ENCODE data around the gene FOCAD. TPM values are rescaled to one million over a fixed set of nuclear protein-coding genes. Genes with fewer than 3 reads are reported as not detected.

FOCAD gene
- polyA plus RNA-seq, 4 donors: 3.5 to 14.9 (median 6.9) TPM

GRCh38 chr9:20703146-20703545 is 19.1 kb downstream of the FOCAD start:
- no peaks in the 10 kb centered on the region for H3K9me3 ChIP-seq (ENCODE audit: control insufficient read depth in 2 of 2, insufficient read depth in 1 of 2, low read depth in 1 of 2, low read length in 1 of 2)
- no peak for FAIRE-seq
- 90 to 93% (median 93%) methylated on average over 3 of the region's 3 CpGs for WGBS, 3 donors
- H3K27ac ChIP-seq (ENCODE audit: low read depth in 1 of 3, low read length in 2 of 3): no peak overlapping the region
- H3K4me1 ChIP-seq (ENCODE audit: control insufficient read depth in 3 of 3, insufficient read depth in 2 of 3, low read depth in 1 of 3, low read length in 2 of 3): peaks cover 0 to 2% (median 0%) of the 10 kb centered on the region in 3 donors
- H3K27me3 ChIP-seq (ENCODE audit: control insufficient read depth in 3 of 3, insufficient read depth in 3 of 3, low read length in 3 of 3): no peaks in the 10 kb centered on the region
- no peak for DNase-seq
- no peaks in the 10 kb centered on the region for H3K36me3 ChIP-seq (ENCODE audit: control insufficient read depth in 3 of 3, insufficient read depth in 2 of 3, low read depth in 1 of 3, low read length in 3 of 3)
- no peak overlapping the region for H3K4me3 ChIP-seq (ENCODE audit: low read depth in 1 of 3, low read length in 3 of 3)

- no peaks in the 10 kb centered on the region for H3K9me3 ChIP-seq (ENCODE audit: control insufficient read depth in 2 of 2, insufficient read depth in 1 of 2, low read depth in 1 of 2, low read length in 1 of 2)
- H3K36me3 ChIP-seq (ENCODE audit: control insufficient read depth in 3 of 3, insufficient read depth in 2 of 3, low read depth in 1 of 3, low read length in 3 of 3): no peaks in the 10 kb centered on the region
- no peak for DNase-seq
- H3K27ac ChIP-seq (ENCODE audit: low read depth in 1 of 3, low read length in 2 of 3): no peak overlapping the region
- no peak overlapping the region for H3K4me3 ChIP-seq (ENCODE audit: low read depth in 1 of 3, low read length in 3 of 3)
- H3K27me3 ChIP-seq (ENCODE audit: control insufficient read depth in 3 of 3, insufficient read depth in 3 of 3, low read length in 3 of 3): no peaks in the 10 kb centered on the region
- WGBS, 3 donors: 73 to 91% (median 88%) methylated on average over 2 of the region's 2 CpGs
- no peaks in the 10 kb centered on the region for H3K4me1 ChIP-seq (ENCODE audit: control insufficient read depth in 3 of 3, insufficient read depth in 2 of 3, low read depth in 1 of 3, low read length in 2 of 3)
- no peak for FAIRE-seq
These were observed 23.6 kb downstream of the FOCAD start for GRCh38 chr9:20707708-20708107.

GRCh38 chr9:20713172-20713571 is 29.1 kb downstream of the FOCAD start:
- Histone ChIP-seq H3K36me3 (ENCODE audit: control insufficient read depth in 3 of 3, insufficient read depth in 2 of 3, low read depth in 1 of 3, low read length in 3 of 3) (no peaks in the 10 kb centered on the region), H3K27ac (ENCODE audit: low read depth in 1 of 3, low read length in 2 of 3) (no peak overlapping the region), H3K9me3 (ENCODE audit: control insufficient read depth in 2 of 2, insufficient read depth in 1 of 2, low read depth in 1 of 2, low read length in 1 of 2) (no peaks in the 10 kb centered on the region), H3K4me1 (ENCODE audit: control insufficient read depth in 3 of 3, insufficient read depth in 2 of 3, low read depth in 1 of 3, low read length in 2 of 3) (no peaks in the 10 kb centered on the region), H3K27me3 (ENCODE audit: control insufficient read depth in 3 of 3, insufficient read depth in 3 of 3, low read length in 3 of 3) (no peaks in the 10 kb centered on the region), H3K4me3 (ENCODE audit: low read depth in 1 of 3, low read length in 3 of 3) (no peak overlapping the region)
- 85 to 97% (median 96%) methylated on average over 1 of the region's 1 CpG for WGBS, 3 donors
- FAIRE-seq (no peak), DNase-seq (no peak)

GRCh38 chr9:20714442-20715415 is 30.7 kb downstream of the FOCAD start:
- H3K27me3 ChIP-seq (ENCODE audit: control insufficient read depth in 3 of 3, insufficient read depth in 3 of 3, low read length in 3 of 3): no peaks in the 10 kb centered on the region
- H3K4me1 ChIP-seq (ENCODE audit: control insufficient read depth in 3 of 3, insufficient read depth in 2 of 3, low read depth in 1 of 3, low read length in 2 of 3): no peaks in the 10 kb centered on the region
- no peak overlapping the region for H3K4me3 ChIP-seq (ENCODE audit: low read depth in 1 of 3, low read length in 3 of 3)
- no peak overlapping the region for H3K27ac ChIP-seq (ENCODE audit: low read depth in 1 of 3, low read length in 2 of 3)
- no peaks in the 10 kb centered on the region for H3K36me3 ChIP-seq (ENCODE audit: control insufficient read depth in 3 of 3, insufficient read depth in 2 of 3, low read depth in 1 of 3, low read length in 3 of 3)
- no peaks in the 10 kb centered on the region for H3K9me3 ChIP-seq (ENCODE audit: control insufficient read depth in 2 of 2, insufficient read depth in 1 of 2, low read depth in 1 of 2, low read length in 1 of 2)
- DNase-seq (no peak), FAIRE-seq (no peak)
- 80 to 93% (median 85%) methylated on average over 2 of the region's 2 CpGs for WGBS, 3 donors

- Histone ChIP-seq H3K27ac (ENCODE audit: low read depth in 1 of 3, low read length in 2 of 3) (no peak overlapping the region), H3K9me3 (ENCODE audit: control insufficient read depth in 2 of 2, insufficient read depth in 1 of 2, low read depth in 1 of 2, low read length in 1 of 2) (no peaks in the 10 kb centered on the region), H3K4me1 (ENCODE audit: control insufficient read depth in 3 of 3, insufficient read depth in 2 of 3, low read depth in 1 of 3, low read length in 2 of 3) (peaks cover 0 to 2% (median 0%) of the 10 kb centered on the region in 3 donors), H3K27me3 (ENCODE audit: control insufficient read depth in 3 of 3, insufficient read depth in 3 of 3, low read length in 3 of 3) (no peaks in the 10 kb centered on the region), H3K4me3 (ENCODE audit: low read depth in 1 of 3, low read length in 3 of 3) (no peak overlapping the region), H3K36me3 (ENCODE audit: control insufficient read depth in 3 of 3, insufficient read depth in 2 of 3, low read depth in 1 of 3, low read length in 3 of 3) (peaks cover 0 to 3% (median 3%) of the 10 kb centered on the region in 3 donors)
- 85 to 93% (median 91%) methylated on average over 1 of the region's 1 CpG for WGBS, 3 donors
- FAIRE-seq (no peak), DNase-seq (no peak)
These were observed 38.2 kb downstream of the FOCAD start for GRCh38 chr9:20722221-20722620.

- FAIRE-seq: no peak
- Histone ChIP-seq H3K27me3 (ENCODE audit: control insufficient read depth in 3 of 3, insufficient read depth in 3 of 3, low read length in 3 of 3) (no peaks in the 10 kb centered on the region), H3K4me1 (ENCODE audit: control insufficient read depth in 3 of 3, insufficient read depth in 2 of 3, low read depth in 1 of 3, low read length in 2 of 3) (peaks cover 0 to 2% (median 0%) of the 10 kb centered on the region in 3 donors), H3K9me3 (ENCODE audit: control insufficient read depth in 2 of 2, insufficient read depth in 1 of 2, low read depth in 1 of 2, low read length in 1 of 2) (no peaks in the 10 kb centered on the region), H3K27ac (ENCODE audit: low read depth in 1 of 3, low read length in 2 of 3) (no peak overlapping the region), H3K4me3 (ENCODE audit: low read depth in 1 of 3, low read length in 3 of 3) (no peak overlapping the region), H3K36me3 (ENCODE audit: control insufficient read depth in 3 of 3, insufficient read depth in 2 of 3, low read depth in 1 of 3, low read length in 3 of 3) (peaks cover 0 to 3% (median 3%) of the 10 kb centered on the region in 3 donors)
- DNase-seq: no peak
- WGBS, 3 donors: 39 to 54% (median 53%) methylated on average over 3 of the region's 3 CpGs
These were observed 41.6 kb downstream of the FOCAD start for GRCh38 chr9:20725675-20726074.

- FAIRE-seq (no peak), DNase-seq (no peak)
- H3K4me3 ChIP-seq (ENCODE audit: low read depth in 1 of 3, low read length in 3 of 3): no peak overlapping the region
- H3K27ac ChIP-seq (ENCODE audit: low read depth in 1 of 3, low read length in 2 of 3): no peak overlapping the region
- 51 to 68% (median 63%) methylated on average over 2 of the region's 2 CpGs for WGBS, 3 donors
- H3K4me1 ChIP-seq (ENCODE audit: control insufficient read depth in 3 of 3, insufficient read depth in 2 of 3, low read depth in 1 of 3, low read length in 2 of 3): peaks cover 0 to 2% (median 0%) of the 10 kb centered on the region in 3 donors
- no peaks in the 10 kb centered on the region for H3K27me3 ChIP-seq (ENCODE audit: control insufficient read depth in 3 of 3, insufficient read depth in 3 of 3, low read length in 3 of 3)
- peaks cover 0 to 3% (median 1%) of the 10 kb centered on the region in 3 donors for H3K36me3 ChIP-seq (ENCODE audit: control insufficient read depth in 3 of 3, insufficient read depth in 2 of 3, low read depth in 1 of 3, low read length in 3 of 3)
- H3K9me3 ChIP-seq (ENCODE audit: control insufficient read depth in 2 of 2, insufficient read depth in 1 of 2, low read depth in 1 of 2, low read length in 1 of 2): no peaks in the 10 kb centered on the region
These were observed 42.1 kb downstream of the FOCAD start for GRCh38 chr9:20726144-20726543.

GRCh38 chr9:20728493-20729220 is 44.6 kb downstream of the FOCAD start:
- no peak overlapping the region for H3K27ac ChIP-seq (ENCODE audit: low read depth in 1 of 3, low read length in 2 of 3)
- FAIRE-seq (no peak), DNase-seq (no peak)
- H3K4me3 ChIP-seq (ENCODE audit: low read depth in 1 of 3, low read length in 3 of 3): no peak overlapping the region
- peaks cover 0 to 2% (median 0%) of the 10 kb centered on the region in 3 donors for H3K4me1 ChIP-seq (ENCODE audit: control insufficient read depth in 3 of 3, insufficient read depth in 2 of 3, low read depth in 1 of 3, low read length in 2 of 3)
- H3K36me3 ChIP-seq (ENCODE audit: control insufficient read depth in 3 of 3, insufficient read depth in 2 of 3, low read depth in 1 of 3, low read length in 3 of 3): peaks cover 0 to 3% (median 0%) of the 10 kb centered on the region in 3 donors
- no peaks in the 10 kb centered on the region for H3K27me3 ChIP-seq (ENCODE audit: control insufficient read depth in 3 of 3, insufficient read depth in 3 of 3, low read length in 3 of 3)
- no peaks in the 10 kb centered on the region for H3K9me3 ChIP-seq (ENCODE audit: control insufficient read depth in 2 of 2, insufficient read depth in 1 of 2, low read depth in 1 of 2, low read length in 1 of 2)
